ENCODE measurements around the gene AFDN. TPM values are rescaled to one million over a fixed set of nuclear protein-coding genes. Genes with fewer than 3 reads are reported as not detected.

Gene AFDN
- total RNA-seq, 4 donors from 2014 or later = 196 to 311 (median 224) TPM

GRCh38 chr6:168004945-168005344 lies 178.2 kb downstream of the AFDN start:
- Histone ChIP-seq H3K4me1 (no peaks in the 10 kb centered on the region), H3K36me3 (no peaks in the 10 kb centered on the region), H3K9me3 (no peaks in the 10 kb centered on the region), H3K27ac (no peak overlapping the region), H3K4me3 (replicated peaks in 1 of 3) (no peak overlapping the region), H3K27me3 (no peaks in the 10 kb centered on the region)
- intact Hi-C loops (cut with DNase I) = no loop called here
- WGBS, 2 donors = 96 to 97% methylated on average over 11 of the region's 11 CpGs
- TF ChIP-seq CTCF (IDR thresholded peaks at IDR 0.05) = no peak
- no peak for TF ChIP-seq POLR2A (IDR thresholded peaks at IDR 0.05)
- DNase-seq = no peak

- intact Hi-C loops (cut with DNase I) = no loop called here
Observed at GRCh38 chr6:168005796-168006195, 179.1 kb downstream of the AFDN start.

GRCh38 chr6:168007592-168008338 lies 181.1 kb downstream of the AFDN start:
- no peak for DNase-seq
- H3K27ac ChIP-seq = no peak overlapping the region

More at GRCh38 chr6:168005796-168006195, 179.1 kb downstream of the AFDN start:
- TF ChIP-seq POLR2A (IDR thresholded peaks at IDR 0.05) (no peak), CTCF (IDR thresholded peaks at IDR 0.05) (no peak)
- Histone ChIP-seq H3K9me3 (no peaks in the 10 kb centered on the region), H3K36me3 (no peaks in the 10 kb centered on the region), H3K4me3 (replicated peaks in 1 of 3) (no peak overlapping the region), H3K4me1 (no peaks in the 10 kb centered on the region), H3K27ac (no peak overlapping the region), H3K27me3 (no peaks in the 10 kb centered on the region)
- DNase-seq = no peak
- 90 to 98% methylated on average over 6 of the region's 6 CpGs for WGBS, 2 donors

GRCh38 chr6:168009331-168009730 lies 182.6 kb downstream of the AFDN start:
- Histone ChIP-seq H3K27ac (no peak overlapping the region), H3K9me3 (no peaks in the 10 kb centered on the region), H3K4me3 (replicated peaks in 1 of 3) (no peak overlapping the region), H3K27me3 (no peaks in the 10 kb centered on the region), H3K4me1 (no peaks in the 10 kb centered on the region), H3K36me3 (no peaks in the 10 kb centered on the region)
- 87 to 92% methylated on average over 3 of the region's 3 CpGs for WGBS, 2 donors
- no peak for DNase-seq
- TF ChIP-seq POLR2A (IDR thresholded peaks at IDR 0.05) (no peak), CTCF (IDR thresholded peaks at IDR 0.05) (no peak)
- intact Hi-C loops (cut with DNase I) = no loop called here

More at GRCh38 chr6:168007592-168008338, 181.1 kb downstream of the AFDN start:
- no peaks in the 10 kb centered on the region for H3K4me1 ChIP-seq
- no peaks in the 10 kb centered on the region for H3K9me3 ChIP-seq
- WGBS, 2 donors = 56 to 64% methylated on average over 3 of the region's 3 CpGs
- no peaks in the 10 kb centered on the region for H3K27me3 ChIP-seq
- H3K36me3 ChIP-seq = no peaks in the 10 kb centered on the region
- no peak overlapping the region for H3K4me3 ChIP-seq (replicated peaks in 1 of 3)
- TF ChIP-seq CTCF (IDR thresholded peaks at IDR 0.05) (no peak), POLR2A (IDR thresholded peaks at IDR 0.05) (no peak)
- intact Hi-C loops (cut with DNase I) = no loop called here

- H3K4me1 ChIP-seq = no peaks in the 10 kb centered on the region
- no peak for DNase-seq
- no peaks in the 10 kb centered on the region for H3K27me3 ChIP-seq
- TF ChIP-seq POLR2A (IDR thresholded peaks at IDR 0.05) (no peak), CTCF (IDR thresholded peaks at IDR 0.05) (no peak)
- H3K4me3 ChIP-seq (replicated peaks in 1 of 3) = no peak overlapping the region
- H3K9me3 ChIP-seq = no peaks in the 10 kb centered on the region
- intact Hi-C loops (cut with DNase I) = no loop called here
- WGBS, 2 donors = 91 to 98% methylated on average over 1 of the region's 1 CpG
- H3K27ac ChIP-seq = no peak overlapping the region
- no peaks in the 10 kb centered on the region for H3K36me3 ChIP-seq
Observed at GRCh38 chr6:168011291-168011690, 184.6 kb downstream of the AFDN start.

Data from thyroid gland (tissue), 4 donors.